ENCODE data around the gene ZFAND3.
"Not testable (repeated sequence)": the region's sequence is repeated elsewhere in the genome, so short reads cannot be mapped to it uniquely, and the experiment has no call there.

Gene ZFAND3

DNA sequence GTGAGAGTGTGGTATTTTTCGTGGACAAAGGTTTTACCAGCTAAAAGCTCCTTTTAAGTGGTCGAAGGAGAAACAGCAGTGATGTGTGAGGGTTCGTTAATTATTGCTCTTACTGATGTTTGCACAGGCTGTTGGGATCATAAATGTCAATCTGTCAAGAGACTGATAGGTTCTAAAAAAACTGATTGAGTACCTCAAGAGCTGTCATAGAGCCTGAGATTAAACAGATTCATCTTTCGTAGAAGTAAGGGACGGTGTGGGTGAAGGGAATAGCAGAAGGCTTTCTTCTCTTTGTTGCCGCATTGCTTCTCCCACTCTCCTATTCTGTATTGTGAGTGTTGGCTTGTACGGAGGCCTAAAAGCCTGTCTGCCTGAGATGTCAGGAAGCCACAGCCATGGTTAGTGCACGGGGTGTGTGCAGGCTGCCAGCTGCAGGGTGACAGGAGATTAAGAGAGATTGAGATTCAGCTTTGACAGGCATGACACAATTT, 291.0 kb downstream of the ZFAND3 start:
- no peaks in the 10 kb centered on the region for H3K9me3 ChIP-seq (ENCODE audit: control insufficient read depth, low read length)
- H3K4me3 ChIP-seq (ENCODE audit: extremely low read depth, insufficient read depth, low read length, poor library complexity, severe bottlenecking), result no peak overlapping the region
- WGBS, 2 experiments (ENCODE audit: insufficient coverage in 2 of 2), result 86 to 88% methylated on average over 6 to 7 of the region's 8 CpGs
- H3K36me3 ChIP-seq (ENCODE audit: control insufficient read depth, insufficient read depth, low read length), result peaks cover 7% of the 10 kb centered on the region
- H3K4me1 ChIP-seq (ENCODE audit: control insufficient read depth, insufficient read depth, low read length, poor library complexity, severe bottlenecking), result no peaks in the 10 kb centered on the region
- H3K27ac ChIP-seq (ENCODE audit: low read depth, low read length, severe bottlenecking), result no peak overlapping the region

- peaks cover 14% of the 10 kb centered on the region for H3K36me3 ChIP-seq (ENCODE audit: control insufficient read depth, insufficient read depth, low read length)
- no peak overlapping the region for H3K4me3 ChIP-seq (ENCODE audit: extremely low read depth, insufficient read depth, low read length, poor library complexity, severe bottlenecking)
- H3K4me1 ChIP-seq (ENCODE audit: control insufficient read depth, insufficient read depth, low read length, poor library complexity, severe bottlenecking), result no peaks in the 10 kb centered on the region
- no peaks in the 10 kb centered on the region for H3K9me3 ChIP-seq (ENCODE audit: control insufficient read depth, low read length)
- no peak overlapping the region for H3K27ac ChIP-seq (ENCODE audit: low read depth, low read length, severe bottlenecking)
- no CpG with 5 or more reads among the region's 5 CpGs for WGBS, 2 experiments (ENCODE audit: insufficient coverage in 2 of 2)
Observed at GRCh38 chr6:38112181-38112580, 292.7 kb downstream of the ZFAND3 start.

- H3K36me3 ChIP-seq (ENCODE audit: control insufficient read depth, insufficient read depth, low read length), result peaks cover 12% of the 10 kb centered on the region
- WGBS, 2 experiments (ENCODE audit: insufficient coverage in 2 of 2), result 100% methylated on average over 3 of the region's 4 CpGs; no CpG with 5 or more reads in 1 of the 2 experiments
- H3K4me1 ChIP-seq (ENCODE audit: control insufficient read depth, insufficient read depth, low read length, poor library complexity, severe bottlenecking), result peaks cover 4% of the 10 kb centered on the region
- H3K4me3 ChIP-seq (ENCODE audit: extremely low read depth, insufficient read depth, low read length, poor library complexity, severe bottlenecking), result no peak overlapping the region
- H3K9me3 ChIP-seq (ENCODE audit: control insufficient read depth, low read length), result no peaks in the 10 kb centered on the region
- H3K27ac ChIP-seq (ENCODE audit: low read depth, low read length, severe bottlenecking), result no peak overlapping the region
Observed at GRCh38 chr6:38113825-38114576, 294.5 kb downstream of the ZFAND3 start.

- no peak overlapping the region for H3K27ac ChIP-seq (ENCODE audit: low read depth, low read length, severe bottlenecking)
- H3K36me3 ChIP-seq (ENCODE audit: control insufficient read depth, insufficient read depth, low read length), result peaks cover 22% of the 10 kb centered on the region
- no peaks in the 10 kb centered on the region for H3K9me3 ChIP-seq (ENCODE audit: control insufficient read depth, low read length)
- no peak overlapping the region for H3K4me3 ChIP-seq (ENCODE audit: extremely low read depth, insufficient read depth, low read length, poor library complexity, severe bottlenecking)
- WGBS, 2 experiments (ENCODE audit: insufficient coverage in 2 of 2), result 83 to 100% methylated on average over 1 of the region's 2 CpGs
- H3K4me1 ChIP-seq (ENCODE audit: control insufficient read depth, insufficient read depth, low read length, poor library complexity, severe bottlenecking), result peaks cover 4% of the 10 kb centered on the region
Observed at GRCh38 chr6:38114976-38115625, 295.6 kb downstream of the ZFAND3 start.

- H3K36me3 ChIP-seq (ENCODE audit: control insufficient read depth, insufficient read depth, low read length), result peaks cover 22% of the 10 kb centered on the region
- H3K4me1 ChIP-seq (ENCODE audit: control insufficient read depth, insufficient read depth, low read length, poor library complexity, severe bottlenecking), result peaks cover 4% of the 10 kb centered on the region
- WGBS, 2 experiments (ENCODE audit: insufficient coverage in 2 of 2), result 90 to 98% methylated on average over 3 of the region's 3 CpGs
- no peak overlapping the region for H3K27ac ChIP-seq (ENCODE audit: low read depth, low read length, severe bottlenecking)
- no peaks in the 10 kb centered on the region for H3K9me3 ChIP-seq (ENCODE audit: control insufficient read depth, low read length)
- no peak overlapping the region for H3K4me3 ChIP-seq (ENCODE audit: extremely low read depth, insufficient read depth, low read length, poor library complexity, severe bottlenecking)
Observed at GRCh38 chr6:38115626-38116008, 296.1 kb downstream of the ZFAND3 start.

DNA sequence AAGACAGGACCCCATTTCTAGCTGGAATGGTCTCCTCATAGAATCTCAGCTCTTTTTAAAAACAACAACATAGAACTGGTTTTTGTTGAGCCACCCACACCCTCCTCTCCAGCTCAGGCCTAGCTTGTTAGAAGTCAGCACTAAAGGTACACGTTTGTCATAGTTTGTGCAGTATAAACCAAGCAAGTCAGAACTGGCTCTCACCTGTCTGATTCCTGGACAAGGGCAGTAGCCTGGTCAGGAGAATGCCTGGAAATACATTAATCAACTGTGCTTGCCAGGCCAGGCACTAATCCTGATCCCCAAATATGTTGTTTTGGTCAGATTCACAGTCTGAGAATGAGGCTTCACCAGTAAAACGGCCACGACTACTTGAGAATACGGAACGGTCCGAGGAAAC, 296.7 kb downstream of the ZFAND3 start:
- Histone ChIP-seq H3K36me3 (ENCODE audit: control insufficient read depth, insufficient read depth, low read length) (peaks cover 22% of the 10 kb centered on the region), H3K27ac (ENCODE audit: low read depth, low read length, severe bottlenecking) (no peak overlapping the region), H3K4me1 (ENCODE audit: control insufficient read depth, insufficient read depth, low read length, poor library complexity, severe bottlenecking) (peaks cover 4% of the 10 kb centered on the region), H3K4me3 (ENCODE audit: extremely low read depth, insufficient read depth, low read length, poor library complexity, severe bottlenecking) (no peak overlapping the region), H3K9me3 (ENCODE audit: control insufficient read depth, low read length) (no peaks in the 10 kb centered on the region)
- WGBS, 2 experiments (ENCODE audit: insufficient coverage in 2 of 2), result 97% methylated on average over 6 of the region's 6 CpGs

GRCh38 chr6:38117281-38117680, 297.8 kb downstream of the ZFAND3 start:
- no peak overlapping the region for H3K27ac ChIP-seq (ENCODE audit: low read depth, low read length, severe bottlenecking)
- H3K4me1 ChIP-seq (ENCODE audit: control insufficient read depth, insufficient read depth, low read length, poor library complexity, severe bottlenecking), result peaks cover 4% of the 10 kb centered on the region
- WGBS, 2 experiments (ENCODE audit: insufficient coverage in 2 of 2), result no CpG with 5 or more reads among the region's 1 CpG
- H3K4me3 ChIP-seq (ENCODE audit: extremely low read depth, insufficient read depth, low read length, poor library complexity, severe bottlenecking), result no peak overlapping the region
- peaks cover 29% of the 10 kb centered on the region for H3K36me3 ChIP-seq (ENCODE audit: control insufficient read depth, insufficient read depth, low read length)
- H3K9me3 ChIP-seq (ENCODE audit: control insufficient read depth, low read length), result no peaks in the 10 kb centered on the region

- H3K4me1 ChIP-seq (ENCODE audit: control insufficient read depth, insufficient read depth, low read length, poor library complexity, severe bottlenecking), result peaks cover 4% of the 10 kb centered on the region
- H3K9me3 ChIP-seq (ENCODE audit: control insufficient read depth, low read length), result no peaks in the 10 kb centered on the region
- 81 to 89% methylated on average over 2 of the region's 2 CpGs for WGBS, 2 experiments (ENCODE audit: insufficient coverage in 2 of 2)
- H3K36me3 ChIP-seq (ENCODE audit: control insufficient read depth, insufficient read depth, low read length), result peaks cover 43% of the 10 kb centered on the region
- no peak overlapping the region for H3K4me3 ChIP-seq (ENCODE audit: extremely low read depth, insufficient read depth, low read length, poor library complexity, severe bottlenecking)
- no peak overlapping the region for H3K27ac ChIP-seq (ENCODE audit: low read depth, low read length, severe bottlenecking)
Observed at GRCh38 chr6:38118791-38119365, 299.4 kb downstream of the ZFAND3 start.

GRCh38 chr6:38119516-38119915, 300.0 kb downstream of the ZFAND3 start:
- Histone ChIP-seq H3K36me3 (ENCODE audit: control insufficient read depth, insufficient read depth, low read length) (peaks cover 49% of the 10 kb centered on the region), H3K27ac (ENCODE audit: low read depth, low read length, severe bottlenecking) (no peak overlapping the region), H3K4me1 (ENCODE audit: control insufficient read depth, insufficient read depth, low read length, poor library complexity, severe bottlenecking) (peaks cover 4% of the 10 kb centered on the region), H3K9me3 (ENCODE audit: control insufficient read depth, low read length) (no peaks in the 10 kb centered on the region), H3K4me3 (ENCODE audit: extremely low read depth, insufficient read depth, low read length, poor library complexity, severe bottlenecking) (no peak overlapping the region)
- 54 to 66% methylated on average over 3 to 5 of the region's 6 CpGs for WGBS, 2 experiments (ENCODE audit: insufficient coverage in 2 of 2)

DNA sequence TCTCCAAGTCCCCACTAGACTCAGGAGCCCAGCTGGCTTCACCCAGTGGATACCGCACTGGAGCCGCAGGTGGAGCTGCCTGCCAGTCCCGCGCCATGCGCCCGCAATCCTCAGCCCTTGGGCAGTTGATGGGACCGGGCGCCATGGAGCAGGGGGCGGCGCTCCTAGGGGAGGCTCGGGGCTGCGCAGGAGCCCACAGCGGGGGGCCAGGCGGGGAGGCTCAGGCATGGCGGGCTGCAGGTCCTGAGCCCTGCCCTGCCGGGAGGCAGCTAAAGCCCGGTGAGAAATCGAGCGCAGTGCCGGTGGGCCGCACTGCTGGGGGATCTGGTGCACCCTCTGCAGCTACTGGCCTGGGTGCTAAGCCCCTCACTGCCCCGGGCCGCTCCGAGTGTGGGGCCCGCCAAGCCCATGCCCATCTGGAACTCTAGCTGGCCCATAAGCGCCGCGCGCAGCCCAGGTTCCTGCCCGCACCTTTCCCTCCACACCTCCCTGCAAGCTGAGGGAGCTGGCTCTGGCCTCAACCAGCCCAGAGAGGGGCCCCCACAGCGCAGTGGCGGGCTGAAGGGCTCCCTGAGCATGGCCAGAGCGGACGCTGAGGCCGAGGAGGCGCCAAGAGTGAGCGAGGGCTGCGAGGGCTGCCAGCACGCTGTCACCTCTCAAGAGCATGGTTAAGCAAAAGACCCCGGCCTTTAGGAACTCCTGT, 304.8 kb downstream of the ZFAND3 start:
- H3K4me3 ChIP-seq (ENCODE audit: extremely low read depth, insufficient read depth, low read length, poor library complexity, severe bottlenecking); H3K27ac ChIP-seq (ENCODE audit: low read depth, low read length, severe bottlenecking); H3K9me3 ChIP-seq (ENCODE audit: control insufficient read depth, low read length); H3K4me1 ChIP-seq (ENCODE audit: control insufficient read depth, insufficient read depth, low read length, poor library complexity, severe bottlenecking): not testable (repeated sequence)
- H3K36me3 ChIP-seq (ENCODE audit: control insufficient read depth, insufficient read depth, low read length), result peaks cover 59% of the 10 kb centered on the region
- 95% methylated on average over 15 to 29 of the region's 40 CpGs for WGBS, 2 experiments (ENCODE audit: insufficient coverage in 2 of 2)
